Mononuclear cell (primary cell): Measurements from ENCODE around the gene NDUFB3. TPM values are rescaled to one million over a fixed set of nuclear protein-coding genes. Genes with fewer than 3 reads are reported as not detected.
"Not testable (repeated sequence)": the region's sequence is repeated elsewhere in the genome, so short reads cannot be mapped to it uniquely, and the experiment has no call there.

Experiments
- H3K27me3 ChIP-seq: 2 replicates; pipeline ENCODE4 v1.6.0; 2011; ENCODE audit warnings: low read length, control low read depth; ENCODE audit not compliant: insufficient read depth
- H3K4me1 ChIP-seq: 2 replicates; pipeline ENCODE4 v1.5.1; 2011; ENCODE audit warnings: mild to moderate bottlenecking, low read length, control low read depth; ENCODE audit not compliant: insufficient read depth
- H3K4me3 ChIP-seq: 2 replicates; pipeline ENCODE4 v1.5.1; 2011; ENCODE audit warnings: mild to moderate bottlenecking, low read length, moderate library complexity
- H3K9me3 ChIP-seq: 2 replicates; pipeline ENCODE4 v1.5.1; 2011; ENCODE audit warnings: low read depth, mild to moderate bottlenecking, control low read depth, low read length
- total RNA-seq: library from RNA; depleted of rRNA; stranded (reverse); fragments of >200 nt; gene quantifications from one replicate; pipeline ENCODE4 v1.2.3, GENCODE V29; 2012

Gene NDUFB3
- 13.9 TPM for total RNA-seq

- H3K9me3 ChIP-seq: no peaks in the 10 kb centered on the region
- H3K4me1 ChIP-seq: peaks cover 50% of the 10 kb centered on the region
- peak within 1 kb of the TSS; percentile 69 for H3K4me3 ChIP-seq
- no peaks in the 10 kb centered on the region for H3K27me3 ChIP-seq
Measured at GRCh38 chr2:201071479-201072200, at the start of gene NDUFB3, which contains the start of gene HYCC2. TSS of gene NDUFB3 (plus strand) at chr2:201072001. CDS start at chr2:201078883, 6,882 bp downstream. TSS of gene HYCC2 (minus strand) at chr2:201071671. CDS start at chr2:201024009, 47,662 bp downstream.

DNA sequence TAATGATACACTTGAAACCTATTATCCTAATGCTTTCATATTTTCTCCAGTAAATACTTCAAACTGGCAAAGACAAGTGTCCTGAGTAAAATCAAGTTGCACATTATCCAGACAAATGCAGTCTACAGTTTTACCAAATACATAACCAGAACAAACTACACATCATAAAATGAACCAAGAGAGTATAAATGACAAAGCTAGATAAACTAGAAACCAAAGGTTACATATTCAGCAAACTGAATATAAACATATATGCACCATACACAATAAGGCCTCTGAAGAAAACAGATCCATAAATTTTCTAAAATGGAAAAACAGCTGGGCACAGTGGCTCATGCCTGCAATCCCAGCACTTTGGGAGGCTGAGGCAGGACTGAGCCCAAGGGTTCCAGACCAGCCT lies 47.3 kb upstream of the NDUFB3 start:
- Histone ChIP-seq H3K27me3 (no peaks in the 10 kb centered on the region), H3K9me3 (no peaks in the 10 kb centered on the region), H3K4me1 (no peaks in the 10 kb centered on the region), H3K4me3 (no peak overlapping the region)

DNA sequence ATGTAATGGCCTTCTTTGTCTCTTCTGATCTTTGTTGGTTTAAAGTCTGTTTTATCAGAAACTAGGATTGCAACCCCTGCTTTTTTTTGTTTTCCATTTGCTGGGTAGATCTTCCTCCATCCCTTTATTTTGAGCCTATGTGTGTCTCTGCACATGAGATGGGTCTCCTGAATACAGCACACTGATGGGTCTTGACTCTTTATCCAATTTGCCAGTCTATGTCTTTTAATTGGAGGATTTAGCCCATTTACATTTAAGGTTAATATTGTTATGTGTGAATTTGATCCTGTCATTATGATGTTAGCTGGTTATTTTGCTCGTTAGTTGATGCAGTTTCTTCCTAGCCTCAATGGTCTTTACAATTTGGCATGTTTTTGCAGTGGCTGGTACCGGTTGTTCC lies 37.4 kb upstream of the NDUFB3 start:
- H3K9me3 ChIP-seq, H3K27me3 ChIP-seq, H3K4me3 ChIP-seq, H3K4me1 ChIP-seq: not testable (repeated sequence)

GRCh38 chr2:201038361-201038760 lies 33.4 kb upstream of the NDUFB3 start:
- H3K4me3 ChIP-seq, H3K4me1 ChIP-seq, H3K27me3 ChIP-seq, H3K9me3 ChIP-seq: not testable (repeated sequence)

DNA sequence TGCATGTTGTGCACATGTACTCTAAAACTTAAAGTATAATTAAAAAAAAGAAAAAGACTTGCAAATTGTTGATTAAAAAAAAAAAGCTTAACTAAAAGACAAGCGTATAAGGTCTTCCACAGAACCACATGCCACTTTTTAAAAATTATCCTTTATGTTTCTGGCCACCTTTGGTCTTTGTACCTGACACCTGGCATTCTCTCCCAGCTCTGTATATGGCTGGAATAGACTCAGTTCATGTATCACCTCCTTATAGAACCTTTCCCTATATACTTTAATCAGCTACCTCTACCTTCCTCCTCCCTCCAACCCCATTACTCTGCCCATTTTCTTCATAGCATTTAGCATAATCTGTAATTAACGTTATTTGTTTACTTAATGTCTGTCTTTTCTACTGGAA lies 32.9 kb upstream of the NDUFB3 start:
- Histone ChIP-seq H3K9me3 (no peaks in the 10 kb centered on the region), H3K27me3 (no peaks in the 10 kb centered on the region), H3K4me3 (no peak overlapping the region), H3K4me1 (no peaks in the 10 kb centered on the region)

- Histone ChIP-seq H3K4me1 (no peaks in the 10 kb centered on the region), H3K4me3 (no peak overlapping the region), H3K9me3 (no peaks in the 10 kb centered on the region), H3K27me3 (no peaks in the 10 kb centered on the region)
Measured at GRCh38 chr2:201040867-201041628, 30.8 kb upstream of the NDUFB3 start.

GRCh38 chr2:201042451-201042850 lies 29.4 kb upstream of the NDUFB3 start:
- H3K4me1 ChIP-seq, H3K4me3 ChIP-seq, H3K9me3 ChIP-seq: not testable (repeated sequence)

DNA sequence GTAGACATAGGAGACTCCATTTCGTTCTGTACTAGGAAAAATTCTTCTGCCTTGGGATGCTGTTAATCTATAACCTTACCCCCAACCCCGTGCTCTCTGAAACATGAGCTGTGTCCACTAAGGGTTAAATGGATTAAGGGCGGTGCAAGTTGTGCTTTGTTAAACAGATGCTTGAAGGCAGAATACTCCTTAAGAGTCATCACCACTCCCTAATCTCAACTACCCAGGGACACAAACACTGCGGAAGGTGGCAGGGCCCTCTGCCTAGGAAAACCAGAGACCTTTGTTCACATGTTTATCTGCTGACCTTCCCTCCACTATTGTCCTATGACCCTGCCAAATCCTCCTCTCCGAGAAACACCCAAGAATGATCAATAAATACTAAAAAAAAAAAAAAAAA lies 28.8 kb upstream of the NDUFB3 start:
- not testable (repeated sequence) for H3K9me3 ChIP-seq, H3K27me3 ChIP-seq, H3K4me1 ChIP-seq, H3K4me3 ChIP-seq

More at GRCh38 chr2:201042451-201042850, 29.4 kb upstream of the NDUFB3 start:
- not testable (repeated sequence) for H3K27me3 ChIP-seq

DNA sequence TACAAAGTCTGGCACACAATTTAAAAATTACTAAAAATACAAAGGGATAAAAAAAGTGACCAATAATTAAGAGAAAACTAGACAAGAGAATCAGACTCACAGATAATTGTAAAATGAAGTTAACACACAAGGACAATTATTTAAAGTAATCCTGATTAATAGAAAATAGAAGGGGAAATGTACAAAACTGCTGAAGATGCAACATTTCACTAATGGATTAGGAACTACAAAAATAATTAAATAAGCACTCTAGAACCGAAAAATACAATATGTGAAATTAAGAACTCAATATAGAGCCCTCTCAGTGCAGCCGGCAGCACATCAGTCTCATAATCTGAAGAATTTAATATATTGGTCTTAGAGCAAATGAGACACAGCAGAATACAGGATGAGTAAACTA lies 24.9 kb upstream of the NDUFB3 start:
- Histone ChIP-seq H3K27me3 (no peaks in the 10 kb centered on the region), H3K4me1 (peaks cover under 1% of the 10 kb centered on the region), H3K9me3 (no peaks in the 10 kb centered on the region), H3K4me3 (no peak overlapping the region)

- Histone ChIP-seq H3K4me3 (no peak overlapping the region), H3K9me3 (no peaks in the 10 kb centered on the region), H3K27me3 (no peaks in the 10 kb centered on the region), H3K4me1 (peaks cover 11% of the 10 kb centered on the region)
Measured at GRCh38 chr2:201049455-201049854, 22.3 kb upstream of the NDUFB3 start.

DNA sequence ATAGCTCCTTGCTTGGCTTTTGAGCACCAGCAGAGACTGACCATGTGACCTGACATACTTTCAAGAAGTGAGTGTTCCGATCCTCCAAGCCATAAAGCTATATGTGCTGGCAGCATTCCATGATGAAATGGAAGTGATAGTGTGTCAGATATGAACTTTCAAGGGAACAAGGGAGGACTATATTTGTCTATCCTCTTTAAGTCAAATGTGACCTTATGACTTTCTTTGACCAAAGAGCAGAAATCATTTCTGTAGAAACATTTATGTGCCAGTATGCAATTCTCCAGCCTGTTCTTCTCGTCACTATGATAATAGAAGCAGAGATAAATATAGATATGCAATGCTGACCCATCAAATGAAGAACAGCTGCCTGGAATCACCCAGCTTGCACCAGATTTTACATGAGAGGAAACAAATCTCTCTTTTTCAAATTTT lies 14.7 kb upstream of the NDUFB3 start:
- H3K4me1 ChIP-seq: peaks cover 37% of the 10 kb centered on the region
- no peaks in the 10 kb centered on the region for H3K27me3 ChIP-seq
- no peaks in the 10 kb centered on the region for H3K9me3 ChIP-seq
- no peak overlapping the region for H3K4me3 ChIP-seq

DNA sequence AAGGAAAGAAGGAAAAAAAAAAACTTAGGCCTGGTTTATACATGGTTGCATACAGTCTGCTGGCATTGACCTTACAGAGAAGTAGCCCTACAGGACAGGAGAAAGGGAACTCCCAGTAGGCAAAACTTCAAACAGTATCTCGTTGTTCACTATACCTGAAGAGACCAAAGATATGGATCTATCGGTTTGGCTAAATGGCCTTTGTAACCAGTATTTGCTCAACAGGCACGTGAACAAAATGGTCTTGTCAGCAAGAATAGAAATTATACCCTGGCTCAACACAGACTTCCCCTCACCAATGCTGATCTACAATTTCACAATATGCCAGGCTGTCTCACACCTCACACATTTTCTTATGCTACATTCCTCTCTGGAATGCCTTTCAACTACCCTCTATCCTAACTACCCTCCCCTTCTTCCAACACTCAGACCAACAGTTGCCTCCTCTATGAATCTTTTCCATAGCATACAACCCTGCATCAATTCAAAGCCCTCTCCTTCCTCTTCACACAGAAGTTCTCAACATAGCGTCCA lies 14.0 kb upstream of the NDUFB3 start:
- no peaks in the 10 kb centered on the region for H3K9me3 ChIP-seq
- no peak overlapping the region for H3K4me3 ChIP-seq
- peaks cover 31% of the 10 kb centered on the region for H3K4me1 ChIP-seq
- H3K27me3 ChIP-seq: no peaks in the 10 kb centered on the region

DNA sequence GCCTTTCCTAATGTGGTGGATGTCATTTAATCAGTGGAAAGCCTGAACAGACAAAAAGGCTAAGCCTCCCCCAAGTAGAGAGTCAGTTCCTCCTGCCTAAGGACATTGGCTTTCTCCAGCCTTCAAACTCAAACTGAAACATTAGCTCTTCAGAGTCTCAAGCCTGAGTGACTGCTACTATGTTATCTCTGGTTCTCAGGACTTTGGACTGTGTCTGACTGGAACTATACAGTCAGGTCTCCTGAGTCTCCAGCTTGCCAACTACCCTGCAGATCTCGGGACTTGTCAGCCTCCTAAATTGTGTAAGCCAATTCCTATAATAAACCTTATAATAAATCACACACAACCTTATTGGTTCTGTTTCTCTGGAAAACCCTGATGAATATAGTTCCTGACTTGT lies 12.9 kb upstream of the NDUFB3 start:
- peaks cover 29% of the 10 kb centered on the region for H3K4me1 ChIP-seq
- no peak overlapping the region for H3K4me3 ChIP-seq
- H3K27me3 ChIP-seq: no peaks in the 10 kb centered on the region
- H3K9me3 ChIP-seq: no peaks in the 10 kb centered on the region

GRCh38 chr2:201059961-201060755 lies 11.6 kb upstream of the NDUFB3 start:
- no peaks in the 10 kb centered on the region for H3K9me3 ChIP-seq
- H3K27me3 ChIP-seq: no peaks in the 10 kb centered on the region
- peaks cover 29% of the 10 kb centered on the region for H3K4me1 ChIP-seq
- no peak overlapping the region for H3K4me3 ChIP-seq

DNA sequence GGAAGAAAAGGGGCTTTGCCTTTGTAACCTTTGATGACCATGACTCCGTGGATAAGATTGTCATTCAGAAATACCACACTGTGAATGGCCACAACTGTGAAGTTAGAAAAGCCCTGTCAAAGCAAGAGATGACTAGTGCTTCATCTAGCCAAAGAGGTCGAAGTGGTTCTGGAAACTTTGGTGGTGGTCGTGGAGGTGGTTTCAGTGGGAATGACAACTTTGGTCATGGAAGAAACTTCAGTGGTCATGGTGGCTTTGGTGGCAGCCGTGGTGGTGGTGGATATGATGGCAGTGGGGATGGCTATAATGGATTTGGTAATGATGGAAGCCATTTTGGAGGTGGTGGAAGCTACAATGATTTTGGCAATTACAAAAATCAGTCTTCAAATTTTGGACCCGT lies 8.3 kb upstream of the NDUFB3 start:
- H3K4me3 ChIP-seq, H3K27me3 ChIP-seq, H3K9me3 ChIP-seq: not testable (repeated sequence)
- peaks cover 29% of the 10 kb centered on the region for H3K4me1 ChIP-seq
